GM19043 (cell line): ENCODE results near the gene CD151.

Source experiments
- ATAC-seq: cut with Tn5 transposase; IDR thresholded peaks from one replicate; pipeline ENCODE4 v1.9.1; 2021; ENCODE audit warnings: low read depth; ENCODE audit not compliant: unreplicated experiment

Gene CD151

GRCh38 chr11:869399-870126 is 36.8 kb downstream of the CD151 start:
- no peak for ATAC-seq

GRCh38 chr11:870127-870413 is 37.3 kb downstream of the CD151 start:
- ATAC-seq = no peak

DNA sequence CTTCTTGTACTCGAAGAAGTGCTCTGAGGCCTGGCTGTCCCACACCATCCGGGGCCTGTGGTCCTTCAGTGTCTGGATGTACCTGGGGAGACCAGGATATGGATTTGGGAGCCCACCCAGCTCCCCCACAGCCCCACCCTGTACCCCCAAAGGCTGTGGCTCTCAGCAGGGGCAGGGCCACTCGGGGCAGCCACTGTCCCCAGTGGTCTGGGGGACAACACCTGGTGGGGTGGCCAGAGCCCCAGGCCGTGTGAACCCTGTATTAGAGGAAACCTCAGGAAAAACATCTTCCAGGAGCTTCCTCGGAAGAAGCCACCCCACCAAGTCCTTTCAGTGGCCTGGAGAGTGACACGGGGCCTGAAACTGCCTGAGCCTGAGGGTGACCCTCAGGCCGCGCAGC is 37.7 kb downstream of the CD151 start:
- no peak for ATAC-seq

GRCh38 chr11:871472-871871 is 38.7 kb downstream of the CD151 start:
- no peak for ATAC-seq

DNA sequence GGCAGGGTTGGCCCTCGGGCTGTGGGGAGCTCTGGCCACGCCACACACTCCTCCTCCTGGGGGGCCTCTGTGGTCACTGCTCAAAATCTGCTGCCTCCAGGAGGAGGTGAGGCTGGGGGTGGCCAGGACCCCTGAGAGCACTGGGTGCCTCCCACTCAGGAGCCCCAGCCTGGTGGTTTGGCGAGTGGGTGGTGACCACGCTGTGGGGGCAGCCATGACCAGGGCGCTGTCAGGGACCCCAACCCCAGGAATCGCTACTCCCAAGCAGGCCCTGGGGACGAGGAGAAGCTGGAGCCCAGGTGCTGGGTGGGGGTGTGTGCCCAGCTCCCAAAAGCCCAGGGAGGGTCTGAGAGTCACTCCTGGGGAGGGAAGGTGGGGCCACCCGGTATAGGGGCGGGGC is 40.0 kb downstream of the CD151 start:
- ATAC-seq = no peak

- ATAC-seq = no peak
Observed at GRCh38 chr11:873706-874105, 41.0 kb downstream of the CD151 start.

GRCh38 chr11:875203-875602 is 42.5 kb downstream of the CD151 start:
- ATAC-seq = no peak

GRCh38 chr11:875769-876301 is 43.1 kb downstream of the CD151 start:
- no peak for ATAC-seq

- ATAC-seq = no peak
Observed at GRCh38 chr11:876545-876944, 43.8 kb downstream of the CD151 start.

- ATAC-seq = no peak
Observed at GRCh38 chr11:877565-877964, 44.8 kb downstream of the CD151 start.

DNA sequence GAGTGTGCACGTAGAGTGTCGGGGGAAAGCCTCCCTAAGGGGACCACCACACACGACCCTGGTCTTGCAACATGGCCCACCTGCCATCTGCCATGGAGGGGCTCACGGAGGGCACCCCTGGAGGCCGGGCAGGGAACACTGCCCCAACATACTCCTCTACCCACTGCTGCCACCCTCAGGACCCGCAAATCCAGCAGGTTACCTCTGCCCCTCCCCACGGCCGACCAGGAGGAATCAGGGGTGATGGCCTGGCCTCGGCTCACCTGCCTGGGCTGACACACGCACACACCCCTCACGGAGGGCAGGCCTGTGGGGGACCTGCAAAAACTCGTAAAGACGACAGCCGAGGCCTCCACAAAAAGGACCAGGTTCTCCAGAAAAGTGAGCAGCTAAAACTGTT is 47.7 kb downstream of the CD151 start:
- no peak for ATAC-seq

GRCh38 chr11:882596-882995 is 49.8 kb downstream of the CD151 start:
- ATAC-seq = no peak

- ATAC-seq = no peak
Observed at GRCh38 chr11:883527-883926, 50.8 kb downstream of the CD151 start.

DNA sequence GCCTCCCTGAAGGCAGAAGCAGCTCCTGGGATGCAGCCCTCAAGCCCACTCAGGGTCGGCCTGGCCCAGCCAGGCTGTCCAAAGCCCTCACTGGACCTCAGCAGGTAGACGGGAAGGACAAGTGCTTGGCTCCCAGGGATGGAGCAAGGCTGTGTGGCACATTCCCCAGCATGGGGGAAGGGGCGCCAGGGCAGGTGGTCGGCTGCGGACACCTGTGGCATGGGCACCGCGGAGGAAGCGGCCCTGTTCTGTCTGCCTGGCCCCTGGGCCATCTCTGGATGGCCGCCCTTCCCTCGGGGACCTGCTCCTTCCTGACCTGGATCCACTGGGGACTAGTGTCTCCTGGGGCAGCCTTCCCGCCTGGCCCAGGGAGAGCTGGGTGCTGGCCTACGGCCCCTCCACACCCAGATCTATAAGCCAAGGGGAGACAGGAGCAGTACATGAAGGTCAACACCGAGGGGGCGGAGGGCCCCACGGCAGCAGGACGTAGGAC is 51.9 kb downstream of the CD151 start:
- no peak for ATAC-seq

DNA sequence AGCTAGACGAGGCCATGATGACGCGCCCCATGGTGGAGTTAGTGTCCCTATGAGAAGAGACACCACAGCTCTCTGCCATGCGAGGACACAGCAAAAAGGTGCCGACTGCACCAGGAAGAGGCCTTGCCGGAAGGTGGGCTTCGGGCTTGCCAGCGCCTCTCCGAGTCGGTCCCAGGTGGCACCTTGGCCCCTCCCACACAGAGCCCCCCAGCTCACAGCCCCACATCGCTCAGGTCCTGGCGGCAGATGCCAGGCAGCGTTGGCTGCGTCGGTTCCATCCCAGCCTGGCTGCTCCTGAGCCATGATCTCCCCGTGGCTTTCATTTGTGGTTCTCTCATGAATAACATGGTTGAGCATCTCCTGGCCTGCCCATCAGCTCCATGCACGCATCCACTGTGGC is 53.8 kb downstream of the CD151 start:
- no peak for ATAC-seq

DNA sequence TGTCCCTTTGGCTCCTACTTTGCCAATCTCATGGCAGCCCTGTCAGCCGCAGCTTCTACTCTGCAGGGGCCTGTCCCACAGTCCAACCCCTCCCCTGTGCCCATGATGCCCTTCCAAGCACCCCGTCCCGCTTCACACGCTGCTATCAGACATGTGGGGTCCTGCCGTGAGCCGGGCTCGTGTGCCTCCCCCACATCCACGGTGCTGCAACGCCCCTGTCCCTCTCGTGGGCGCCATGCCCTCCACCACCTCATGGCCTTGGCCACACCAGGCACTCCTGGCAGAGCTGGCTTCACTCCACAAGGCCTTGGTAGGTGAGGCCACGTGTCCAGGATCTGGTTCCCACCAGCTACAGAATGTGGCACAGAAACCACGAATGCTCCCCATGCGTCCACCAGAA is 54.8 kb downstream of the CD151 start:
- ATAC-seq = no peak
